ENCODE data around the gene MYOZ1. TPM values are rescaled to one million over a fixed set of nuclear protein-coding genes. Genes with fewer than 3 reads are reported as not detected.

MYOZ1 gene
- polyA plus RNA-seq, 1 donor (not counting 4 experiments of a cell fraction or from before 2014, with no cell fraction given): not detected

DNA sequence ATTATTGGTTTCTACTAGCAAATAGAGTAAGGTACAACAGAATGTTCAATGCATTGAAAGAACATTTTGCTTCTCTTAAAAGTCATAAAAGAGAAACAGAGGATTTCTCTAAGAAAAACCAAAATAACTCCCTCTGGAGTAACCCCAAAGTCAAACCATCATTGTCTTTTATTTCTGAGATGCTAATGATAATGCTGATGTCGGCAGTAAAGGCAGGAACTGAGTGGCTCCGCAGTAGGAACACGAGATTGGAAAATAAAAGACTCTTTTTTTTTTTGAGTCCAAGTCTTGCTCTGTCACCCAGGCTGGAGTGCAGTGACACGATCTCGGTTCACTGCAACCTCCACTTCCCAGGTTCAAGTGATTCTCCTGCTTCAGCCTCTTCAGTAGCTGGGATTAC lies 47.5 kb downstream of the MYOZ1 start:
- no peaks in the 10 kb centered on the region for H3K36me3 ChIP-seq (ENCODE audit: control insufficient read depth in 2 of 2, extremely low read depth in 1 of 2, insufficient read depth in 2 of 2, low read length in 2 of 2)
- H3K9me3 ChIP-seq (ENCODE audit: control insufficient read depth, low read depth, low read length): no peaks in the 10 kb centered on the region
- no peak for FAIRE-seq
- no peaks in the 10 kb centered on the region for H3K79me2 ChIP-seq (ENCODE audit: control insufficient read depth, insufficient read depth, low read length)
- no peak overlapping the region for H3K9ac ChIP-seq (ENCODE audit: control insufficient read depth, extremely low read depth, insufficient read depth, low read length)
- H3K4me1 ChIP-seq (ENCODE audit: control insufficient read depth, extremely low read depth, insufficient read depth, low read length): peaks cover 13% of the 10 kb centered on the region
- H3K4me3 ChIP-seq (ENCODE audit: control insufficient read depth in 2 of 3, extremely low read depth in 1 of 3, insufficient read depth in 2 of 3, low read depth in 1 of 3, low read length in 3 of 3): no peak overlapping the region
- no peak overlapping the region for H3K27ac ChIP-seq (ENCODE audit: control insufficient read depth, insufficient read depth, low read length)
- TF ChIP-seq EZH2 (IDR thresholded peaks at IDR 0.05; ENCODE audit: low read length): no peak
- TF ChIP-seq, protein P1, sequence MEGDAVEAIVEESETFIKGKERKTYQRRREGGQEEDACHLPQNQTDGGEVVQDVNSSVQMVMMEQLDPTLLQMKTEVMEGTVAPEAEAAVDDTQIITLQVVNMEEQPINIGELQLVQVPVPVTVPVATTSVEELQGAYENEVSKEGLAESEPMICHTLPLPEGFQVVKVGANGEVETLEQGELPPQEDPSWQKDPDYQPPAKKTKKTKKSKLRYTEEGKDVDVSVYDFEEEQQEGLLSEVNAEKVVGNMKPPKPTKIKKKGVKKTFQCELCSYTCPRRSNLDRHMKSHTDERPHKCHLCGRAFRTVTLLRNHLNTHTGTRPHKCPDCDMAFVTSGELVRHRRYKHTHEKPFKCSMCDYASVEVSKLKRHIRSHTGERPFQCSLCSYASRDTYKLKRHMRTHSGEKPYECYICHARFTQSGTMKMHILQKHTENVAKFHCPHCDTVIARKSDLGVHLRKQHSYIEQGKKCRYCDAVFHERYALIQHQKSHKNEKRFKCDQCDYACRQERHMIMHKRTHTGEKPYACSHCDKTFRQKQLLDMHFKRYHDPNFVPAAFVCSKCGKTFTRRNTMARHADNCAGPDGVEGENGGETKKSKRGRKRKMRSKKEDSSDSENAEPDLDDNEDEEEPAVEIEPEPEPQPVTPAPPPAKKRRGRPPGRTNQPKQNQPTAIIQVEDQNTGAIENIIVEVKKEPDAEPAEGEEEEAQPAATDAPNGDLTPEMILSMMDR (optimal IDR thresholded peaks at IDR 0.05 in 1 of 3, IDR thresholded peaks at IDR 0.05 in 1 of 3, conservative IDR thresholded peaks at IDR 0.05 in 1 of 3; ENCODE audit: extremely low read depth in 1 of 3, insufficient read depth in 2 of 3, low read length in 3 of 3): no peak
- H4K20me1 ChIP-seq (ENCODE audit: control insufficient read depth, extremely low read depth, insufficient read depth, low read length): no peaks in the 10 kb centered on the region
- no peak for DNase-seq (ENCODE audit: low read depth, low spot score)
- H3K4me2 ChIP-seq (ENCODE audit: control insufficient read depth, extremely low read depth, insufficient read depth, low read depth, low read length): no peak overlapping the region
- no peak overlapping the region for H2AFZ ChIP-seq (ENCODE audit: control insufficient read depth, low read length)
- no peaks in the 10 kb centered on the region for H3K9me1 ChIP-seq (ENCODE audit: control insufficient read depth, extremely low read depth, insufficient read depth, low read length)
- H3K27me3 ChIP-seq (ENCODE audit: control insufficient read depth, extremely low read depth, insufficient read depth, low read length): no peaks in the 10 kb centered on the region
- dilution Hi-C loops (cut with MboI; ENCODE audit: extremely low pct_ligation_motif_present, low sequenced_read_pairs): no loop called here

DNA sequence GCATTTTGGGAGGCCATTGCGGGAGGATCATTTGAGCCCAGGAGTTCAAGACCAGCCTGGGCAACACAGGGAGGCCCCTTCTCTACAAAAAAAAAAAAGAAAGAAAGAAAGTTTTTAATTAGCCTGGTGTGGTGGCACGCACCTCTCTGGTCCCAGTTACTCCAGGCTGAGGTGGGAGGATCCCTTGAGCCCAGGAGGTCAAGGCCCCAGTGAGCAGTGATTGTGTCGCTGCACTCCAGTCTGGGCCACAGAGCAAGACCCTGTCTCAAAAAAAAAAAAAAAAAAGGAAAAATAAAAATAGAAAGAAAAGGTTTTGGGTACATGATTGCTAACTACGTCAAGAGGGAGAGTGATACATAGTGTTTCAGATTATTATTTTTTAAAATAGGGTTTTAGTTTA lies 48.2 kb downstream of the MYOZ1 start:
- Histone ChIP-seq H3K9me3 (ENCODE audit: control insufficient read depth, low read depth, low read length) (no peaks in the 10 kb centered on the region), H3K36me3 (ENCODE audit: control insufficient read depth in 2 of 2, extremely low read depth in 1 of 2, insufficient read depth in 2 of 2, low read length in 2 of 2) (no peaks in the 10 kb centered on the region), H3K4me2 (ENCODE audit: control insufficient read depth, extremely low read depth, insufficient read depth, low read depth, low read length) (no peak overlapping the region), H4K20me1 (ENCODE audit: control insufficient read depth, extremely low read depth, insufficient read depth, low read length) (no peaks in the 10 kb centered on the region), H3K79me2 (ENCODE audit: control insufficient read depth, insufficient read depth, low read length) (no peaks in the 10 kb centered on the region), H3K27me3 (ENCODE audit: control insufficient read depth, extremely low read depth, insufficient read depth, low read length) (no peaks in the 10 kb centered on the region), H3K9ac (ENCODE audit: control insufficient read depth, extremely low read depth, insufficient read depth, low read length) (no peak overlapping the region), H3K4me1 (ENCODE audit: control insufficient read depth, extremely low read depth, insufficient read depth, low read length) (peaks cover 13% of the 10 kb centered on the region), H3K27ac (ENCODE audit: control insufficient read depth, insufficient read depth, low read length) (no peak overlapping the region), H2AFZ (ENCODE audit: control insufficient read depth, low read length) (no peak overlapping the region), H3K4me3 (ENCODE audit: control insufficient read depth in 2 of 3, extremely low read depth in 1 of 3, insufficient read depth in 2 of 3, low read depth in 1 of 3, low read length in 3 of 3) (no peak overlapping the region), H3K9me1 (ENCODE audit: control insufficient read depth, extremely low read depth, insufficient read depth, low read length) (no peaks in the 10 kb centered on the region)
- TF ChIP-seq, protein P1 (optimal IDR thresholded peaks at IDR 0.05 in 1 of 3, IDR thresholded peaks at IDR 0.05 in 1 of 3, conservative IDR thresholded peaks at IDR 0.05 in 1 of 3; ENCODE audit: extremely low read depth in 1 of 3, insufficient read depth in 2 of 3, low read length in 3 of 3): no peak
- TF ChIP-seq EZH2 (IDR thresholded peaks at IDR 0.05; ENCODE audit: low read length): no peak
- DNase-seq (ENCODE audit: low read depth, low spot score) (no peak), FAIRE-seq (no peak)
- dilution Hi-C loops (cut with MboI; ENCODE audit: extremely low pct_ligation_motif_present, low sequenced_read_pairs): no loop called here
